ENCODE results near the gene DLD. TPM values are rescaled to one million over a fixed set of nuclear protein-coding genes. Genes with fewer than 3 reads are reported as not detected.

DLD gene
- polyA plus RNA-seq, 1 donor (not counting 4 experiments of a cell fraction or from before 2014, with no cell fraction given) = 153 TPM

GRCh38 chr7:107949443-107949935 is 58.5 kb downstream of the DLD start:
- TF ChIP-seq EZH2 (IDR thresholded peaks at IDR 0.05; ENCODE audit: low read length) (no peak), CTCF (optimal IDR thresholded peaks at IDR 0.05 in 1 of 3, IDR thresholded peaks at IDR 0.05 in 1 of 3, conservative IDR thresholded peaks at IDR 0.05 in 1 of 3; ENCODE audit: extremely low read depth in 1 of 3, insufficient read depth in 2 of 3, low read length in 3 of 3) (no peak)
- Histone ChIP-seq H2AFZ (ENCODE audit: control insufficient read depth, low read length) (no peak overlapping the region), H3K4me2 (ENCODE audit: control insufficient read depth, extremely low read depth, insufficient read depth, low read depth, low read length) (peak overlapping the region; percentile 12), H3K4me3 (ENCODE audit: control insufficient read depth in 2 of 3, extremely low read depth in 1 of 3, insufficient read depth in 2 of 3, low read depth in 1 of 3, low read length in 3 of 3) (no peak overlapping the region), H3K9me3 (ENCODE audit: control insufficient read depth, low read depth, low read length) (no peaks in the 10 kb centered on the region), H3K4me1 (ENCODE audit: control insufficient read depth, extremely low read depth, insufficient read depth, low read length) (peaks cover 36% of the 10 kb centered on the region), H3K27ac (ENCODE audit: control insufficient read depth, insufficient read depth, low read length) (peak overlapping the region; percentile 16), H3K9me1 (ENCODE audit: control insufficient read depth, extremely low read depth, insufficient read depth, low read length) (peaks cover 3% of the 10 kb centered on the region), H3K27me3 (ENCODE audit: control insufficient read depth, extremely low read depth, insufficient read depth, low read length) (no peaks in the 10 kb centered on the region), H3K79me2 (ENCODE audit: control insufficient read depth, insufficient read depth, low read length) (no peaks in the 10 kb centered on the region), H3K9ac (ENCODE audit: control insufficient read depth, extremely low read depth, insufficient read depth, low read length) (no peak overlapping the region), H3K36me3 (ENCODE audit: control insufficient read depth in 2 of 2, extremely low read depth in 1 of 2, insufficient read depth in 2 of 2, low read length in 2 of 2) (peaks cover 21 to 43% of the 10 kb centered on the region in 2 experiments), H4K20me1 (ENCODE audit: control insufficient read depth, extremely low read depth, insufficient read depth, low read length) (no peaks in the 10 kb centered on the region)
- DNase-seq (ENCODE audit: low read depth, low spot score) (no peak), FAIRE-seq (no peak)
- dilution Hi-C loops (cut with MboI; ENCODE audit: extremely low pct_ligation_motif_present, low sequenced_read_pairs) = no loop called here

- no peaks in the 10 kb centered on the region for H4K20me1 ChIP-seq (ENCODE audit: control insufficient read depth, extremely low read depth, insufficient read depth, low read length)
- DNase-seq (ENCODE audit: low read depth, low spot score) (no peak), FAIRE-seq (no peak)
- H2AFZ ChIP-seq (ENCODE audit: control insufficient read depth, low read length) = no peak overlapping the region
- H3K4me3 ChIP-seq (ENCODE audit: control insufficient read depth in 2 of 3, extremely low read depth in 1 of 3, insufficient read depth in 2 of 3, low read depth in 1 of 3, low read length in 3 of 3) = no peak overlapping the region
- TF ChIP-seq CTCF (optimal IDR thresholded peaks at IDR 0.05 in 1 of 3, IDR thresholded peaks at IDR 0.05 in 1 of 3, conservative IDR thresholded peaks at IDR 0.05 in 1 of 3; ENCODE audit: extremely low read depth in 1 of 3, insufficient read depth in 2 of 3, low read length in 3 of 3) = no peak
- no peak for TF ChIP-seq EZH2 (IDR thresholded peaks at IDR 0.05; ENCODE audit: low read length)
- H3K27me3 ChIP-seq (ENCODE audit: control insufficient read depth, extremely low read depth, insufficient read depth, low read length) = no peaks in the 10 kb centered on the region
- no peak overlapping the region for H3K9ac ChIP-seq (ENCODE audit: control insufficient read depth, extremely low read depth, insufficient read depth, low read length)
- H3K9me1 ChIP-seq (ENCODE audit: control insufficient read depth, extremely low read depth, insufficient read depth, low read length) = peaks cover 3% of the 10 kb centered on the region
- H3K4me2 ChIP-seq (ENCODE audit: control insufficient read depth, extremely low read depth, insufficient read depth, low read depth, low read length) = no peak overlapping the region
- H3K9me3 ChIP-seq (ENCODE audit: control insufficient read depth, low read depth, low read length) = no peaks in the 10 kb centered on the region
- no peaks in the 10 kb centered on the region for H3K79me2 ChIP-seq (ENCODE audit: control insufficient read depth, insufficient read depth, low read length)
- H3K27ac ChIP-seq (ENCODE audit: control insufficient read depth, insufficient read depth, low read length) = no peak overlapping the region
- dilution Hi-C loops (cut with MboI; ENCODE audit: extremely low pct_ligation_motif_present, low sequenced_read_pairs) = no loop called here
- H3K4me1 ChIP-seq (ENCODE audit: control insufficient read depth, extremely low read depth, insufficient read depth, low read length) = peaks cover 36% of the 10 kb centered on the region
- peaks cover 17 to 35% of the 10 kb centered on the region in 2 experiments for H3K36me3 ChIP-seq (ENCODE audit: control insufficient read depth in 2 of 2, extremely low read depth in 1 of 2, insufficient read depth in 2 of 2, low read length in 2 of 2)
Observed at GRCh38 chr7:107951172-107951787, 60.3 kb downstream of the DLD start.
